SK-N-SH treated with all-trans-retinoic acid at 6 μM for 48 hours (cell line): ENCODE measurements around the gene CHI3L1.

ENCODE experiments used
- ATAC-seq: fragments of 200-7000 bp; cut with Tn5 transposase; 3 replicates; pipeline ENCODE4 v1.9.1; 2020; ENCODE audit warnings: mild to moderate bottlenecking, moderate library complexity
- ARNTL ChIP-seq: fragments of 450-650 bp; formaldehyde crosslinking; IDR thresholded peaks from 2 replicates; pipeline ENCODE4 v1.5.0; 2020; ENCODE audit warnings: low read depth, mild to moderate bottlenecking, moderate library complexity, borderline replicate concordance
- ISL1 ChIP-seq: fragments of 250-450 bp; sonication (Bioruptor Pico); IDR thresholded peaks from 2 replicates; pipeline ENCODE4 v2.1.2; 2022; ENCODE audit warnings: mild to moderate bottlenecking, moderate library complexity
- ZNF565 ChIP-seq: fragments of 450-650 bp; formaldehyde crosslinking; conservative IDR thresholded peaks from 2 replicates; pipeline ENCODE4 v1.5.0; 2020; ENCODE audit warnings: low read depth, mild to moderate bottlenecking, moderate library complexity
- ZNF8 ChIP-seq: fragments of 450-650 bp; formaldehyde crosslinking; IDR thresholded peaks from 2 replicates; pipeline ENCODE4 v1.5.0; 2020; ENCODE audit warnings: mild to moderate bottlenecking, moderate library complexity
- TF ChIP-seq, protein P1 (sequence below): fragments of 250-450 bp; sonication (Bioruptor Pico); IDR thresholded peaks from 2 replicates; pipeline ENCODE4 v1.5.1; 2020; ENCODE audit warnings: low read depth, mild to moderate bottlenecking, moderate library complexity

The CHI3L1 gene

DNA sequence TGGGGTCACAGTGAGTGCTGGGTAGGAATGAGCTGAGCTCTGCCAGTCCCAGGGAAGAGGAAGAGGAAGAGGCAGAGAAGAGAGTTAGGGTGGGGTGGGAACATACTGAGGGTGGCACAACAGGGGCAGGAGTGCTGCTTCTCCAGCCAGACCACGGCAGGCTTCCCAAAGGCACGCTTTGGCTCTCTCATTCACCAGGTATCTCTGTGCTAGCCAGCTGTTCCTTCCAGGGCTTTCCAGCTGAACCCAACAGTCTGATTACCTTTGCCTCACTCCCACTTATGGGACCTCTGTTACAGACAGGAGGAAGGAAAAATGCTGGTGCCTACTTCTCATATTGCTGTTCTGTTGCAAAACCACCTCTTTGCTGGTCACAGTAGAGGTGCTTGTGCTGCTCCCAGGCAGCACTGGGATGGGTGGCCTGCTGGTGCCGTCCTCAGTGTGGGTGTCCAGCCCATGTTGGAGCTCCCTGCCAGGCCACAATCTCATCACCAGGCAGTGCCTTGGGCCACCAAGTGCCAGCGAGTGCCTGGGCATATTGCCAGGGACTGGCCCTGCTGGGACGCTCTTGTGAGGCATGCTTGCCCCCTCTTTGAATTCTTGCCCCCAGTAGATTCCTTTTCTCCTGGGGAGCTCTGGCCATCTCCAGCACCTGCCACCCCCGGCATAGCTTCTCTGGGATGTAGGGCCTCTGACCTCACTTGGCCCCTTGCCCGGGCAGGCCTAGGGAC, 56.8 kb downstream of the CHI3L1 start:
- no peak; the same call in 2 of the 3 replicates for ATAC-seq
- TF ChIP-seq ZNF565, result no peak
- TF ChIP-seq ZNF8 (CRISPR knock-in tag), result no peak
- TF ChIP-seq ISL1 (CRISPR knock-in tag), result no peak
- TF ChIP-seq ARNTL (CRISPR knock-in tag), result no peak
- TF ChIP-seq, protein P1, sequence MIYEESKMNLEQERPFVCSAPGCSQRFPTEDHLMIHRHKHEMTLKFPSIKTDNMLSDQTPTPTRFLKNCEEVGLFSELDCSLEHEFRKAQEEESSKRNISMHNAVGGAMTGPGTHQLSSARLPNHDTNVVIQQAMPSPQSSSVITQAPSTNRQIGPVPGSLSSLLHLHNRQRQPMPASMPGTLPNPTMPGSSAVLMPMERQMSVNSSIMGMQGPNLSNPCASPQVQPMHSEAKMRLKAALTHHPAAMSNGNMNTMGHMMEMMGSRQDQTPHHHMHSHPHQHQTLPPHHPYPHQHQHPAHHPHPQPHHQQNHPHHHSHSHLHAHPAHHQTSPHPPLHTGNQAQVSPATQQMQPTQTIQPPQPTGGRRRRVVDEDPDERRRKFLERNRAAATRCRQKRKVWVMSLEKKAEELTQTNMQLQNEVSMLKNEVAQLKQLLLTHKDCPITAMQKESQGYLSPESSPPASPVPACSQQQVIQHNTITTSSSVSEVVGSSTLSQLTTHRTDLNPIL (CRISPR knock-in tag), result no peak
